ENCODE measurements around the gene MECP2.

- TF ChIP-seq, protein P1, sequence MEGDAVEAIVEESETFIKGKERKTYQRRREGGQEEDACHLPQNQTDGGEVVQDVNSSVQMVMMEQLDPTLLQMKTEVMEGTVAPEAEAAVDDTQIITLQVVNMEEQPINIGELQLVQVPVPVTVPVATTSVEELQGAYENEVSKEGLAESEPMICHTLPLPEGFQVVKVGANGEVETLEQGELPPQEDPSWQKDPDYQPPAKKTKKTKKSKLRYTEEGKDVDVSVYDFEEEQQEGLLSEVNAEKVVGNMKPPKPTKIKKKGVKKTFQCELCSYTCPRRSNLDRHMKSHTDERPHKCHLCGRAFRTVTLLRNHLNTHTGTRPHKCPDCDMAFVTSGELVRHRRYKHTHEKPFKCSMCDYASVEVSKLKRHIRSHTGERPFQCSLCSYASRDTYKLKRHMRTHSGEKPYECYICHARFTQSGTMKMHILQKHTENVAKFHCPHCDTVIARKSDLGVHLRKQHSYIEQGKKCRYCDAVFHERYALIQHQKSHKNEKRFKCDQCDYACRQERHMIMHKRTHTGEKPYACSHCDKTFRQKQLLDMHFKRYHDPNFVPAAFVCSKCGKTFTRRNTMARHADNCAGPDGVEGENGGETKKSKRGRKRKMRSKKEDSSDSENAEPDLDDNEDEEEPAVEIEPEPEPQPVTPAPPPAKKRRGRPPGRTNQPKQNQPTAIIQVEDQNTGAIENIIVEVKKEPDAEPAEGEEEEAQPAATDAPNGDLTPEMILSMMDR (IDR thresholded peaks at IDR 0.05), result no peak
- TF ChIP-seq POLR2A (IDR thresholded peaks at IDR 0.05) (no peak), EP300 (IDR thresholded peaks at IDR 0.05) (no peak), POLR2AphosphoS5 (IDR thresholded peaks at IDR 0.05) (no peak)
Observed at GRCh38 chrX:154120567-154120966, 23.1 kb upstream of the MECP2 start.
